Mesendoderm (in vitro differentiated cells): ENCODE results near the gene DNAH3.

Source experiments
- DNase-seq: peaks from one replicate; pipeline ENCODE4 v3.0.0; 2013
- H2AK5ac ChIP-seq: 2 replicates; pipeline ENCODE4 v1.6.1; 2013; ENCODE audit warnings: low read length, inconsistent platforms
- H2BK120ac ChIP-seq: 2 replicates; pipeline ENCODE4 v1.6.1; 2013; ENCODE audit warnings: low read depth, mild to moderate bottlenecking, low read length, moderate library complexity, mixed read lengths
- H2BK15ac ChIP-seq: replicated peaks from 2 replicates; pipeline ENCODE4 v1.6.1; 2013; ENCODE audit warnings: low read depth, mild to moderate bottlenecking, moderate library complexity
- H2BK5ac ChIP-seq: 2 replicates; pipeline ENCODE4 v1.6.1; 2013; ENCODE audit warnings: low read length, inconsistent platforms
- H3K18ac ChIP-seq: 2 replicates; pipeline ENCODE4 v1.6.1; 2013; ENCODE audit warnings: mild to moderate bottlenecking, low read length, mixed read lengths
- H3K23ac ChIP-seq: one replicate; pipeline ENCODE4 v1.6.1; 2013; ENCODE audit warnings: low read length
- H3K27ac ChIP-seq: 2 replicates; pipeline ENCODE4 v1.5.1; 2013; ENCODE audit warnings: low read depth, mild to moderate bottlenecking, inconsistent platforms, low read length, moderate library complexity
- H3K27me3 ChIP-seq: 2 replicates; pipeline ENCODE4 v1.6.1; 2013; ENCODE audit warnings: low read length, control low read depth, mild to moderate bottlenecking, inconsistent platforms; ENCODE audit not compliant: insufficient read depth, poor library complexity
- H3K36me3 ChIP-seq: 2 replicates; pipeline ENCODE4 v1.6.1; 2013; ENCODE audit warnings: low read length, inconsistent platforms; ENCODE audit not compliant: control insufficient read depth, insufficient read depth
- H3K4ac ChIP-seq: one replicate; pipeline ENCODE4 v1.6.1; 2013; ENCODE audit warnings: low read depth, mild to moderate bottlenecking, low read length, moderate library complexity
- H3K4me1 ChIP-seq: 2 replicates; pipeline ENCODE4 v1.6.1; 2013; ENCODE audit warnings: low read depth, low read length, inconsistent platforms; ENCODE audit not compliant: control insufficient read depth
- H3K4me2 ChIP-seq: 2 replicates; pipeline ENCODE4 v1.6.1; 2013; ENCODE audit warnings: low read length
- H3K4me3 ChIP-seq: 2 replicates; pipeline ENCODE4 v1.5.1; 2013; ENCODE audit warnings: mild to moderate bottlenecking, low read length
- H3K56ac ChIP-seq: one replicate; pipeline ENCODE4 v1.6.1; 2013; ENCODE audit warnings: low read length
- H3K79me1 ChIP-seq: 2 replicates; pipeline ENCODE4 v1.6.1; 2013; ENCODE audit warnings: low read length, inconsistent platforms
- H3K79me2 ChIP-seq: 2 replicates; pipeline ENCODE4 v1.6.1; 2013; ENCODE audit warnings: mild to moderate bottlenecking, low read length; ENCODE audit not compliant: control insufficient read depth, insufficient read depth
- H3K9ac ChIP-seq: 2 replicates; pipeline ENCODE4 v1.6.1; 2013; ENCODE audit warnings: low read length, inconsistent platforms
- H4K5ac ChIP-seq: one replicate; pipeline ENCODE4 v1.6.1; 2013; ENCODE audit warnings: low read length
- H4K8ac ChIP-seq: one replicate; pipeline ENCODE4 v1.6.1; 2013; ENCODE audit warnings: low read depth, mild to moderate bottlenecking, control low read depth, low read length, moderate library complexity
- WGBS: extraction: QIAGEN DNeasy Blood & Tissue Kit; methylation state at CpG from one replicate; pipeline ENCODE4 v1.1.7; 2013; ENCODE audit warnings: low lambda C conversion rate, missing lambda C conversion rate; ENCODE audit not compliant: insufficient coverage; ENCODE audit errors: extremely low coverage; 5-methylcytosine and 5-hydroxymethylcytosine counted together

The DNAH3 gene

GRCh38 chr16:20903899-20904506 lies 246.6 kb downstream of the DNAH3 start:
- Histone ChIP-seq H3K9ac (no peak overlapping the region), H3K27me3 (no peaks in the 10 kb centered on the region), H3K4me2 (no peak overlapping the region), H3K27ac (no peak overlapping the region), H2AK5ac (no peak overlapping the region), H2BK120ac (no peak overlapping the region), H2BK15ac (no peak overlapping the region), H3K79me1 (peaks cover 11% of the 10 kb centered on the region), H3K36me3 (no peaks in the 10 kb centered on the region), H3K4me1 (peaks cover 2% of the 10 kb centered on the region), H3K79me2 (peaks cover 11% of the 10 kb centered on the region), H2BK5ac (no peak overlapping the region), H3K18ac (no peak overlapping the region), H4K8ac (no peak overlapping the region), H3K4ac (no peak overlapping the region), H3K56ac (no peak overlapping the region), H3K4me3 (no peak overlapping the region), H3K23ac (no peak overlapping the region), H4K5ac (no peak overlapping the region)
- no peak for DNase-seq
- WGBS: no CpG with 5 or more reads among the region's 5 CpGs

- Histone ChIP-seq H2AK5ac (no peak overlapping the region), H3K4me3 (no peak overlapping the region), H2BK15ac (no peak overlapping the region), H3K27me3 (no peaks in the 10 kb centered on the region), H2BK120ac (no peak overlapping the region), H3K4ac (no peak overlapping the region), H3K79me1 (peaks cover 11% of the 10 kb centered on the region), H2BK5ac (no peak overlapping the region), H3K18ac (no peak overlapping the region), H3K9ac (no peak overlapping the region), H3K23ac (no peak overlapping the region), H3K56ac (no peak overlapping the region), H4K8ac (no peak overlapping the region), H3K4me2 (no peak overlapping the region), H3K27ac (no peak overlapping the region), H3K79me2 (peaks cover 17% of the 10 kb centered on the region), H3K4me1 (peaks cover 2% of the 10 kb centered on the region), H3K36me3 (no peaks in the 10 kb centered on the region), H4K5ac (no peak overlapping the region)
- WGBS: no CpG with 5 or more reads among the region's 5 CpGs
- no peak for DNase-seq
These were observed 247.3 kb downstream of the DNAH3 start for GRCh38 chr16:20903116-20903898.

GRCh38 chr16:20902426-20902825 lies 248.2 kb downstream of the DNAH3 start:
- Histone ChIP-seq H2BK15ac (no peak overlapping the region), H2BK5ac (no peak overlapping the region), H3K27me3 (no peaks in the 10 kb centered on the region), H3K4ac (no peak overlapping the region), H3K27ac (no peak overlapping the region), H3K9ac (no peak overlapping the region), H3K4me3 (no peak overlapping the region), H3K79me2 (peaks cover 25% of the 10 kb centered on the region), H4K5ac (no peak overlapping the region), H3K4me2 (no peak overlapping the region), H3K4me1 (peaks cover 2% of the 10 kb centered on the region), H3K18ac (no peak overlapping the region), H3K23ac (no peak overlapping the region), H3K36me3 (no peaks in the 10 kb centered on the region), H4K8ac (no peak overlapping the region), H2BK120ac (no peak overlapping the region), H3K79me1 (peaks cover 16% of the 10 kb centered on the region), H3K56ac (peak overlapping the region; percentile 17), H2AK5ac (no peak overlapping the region)
- no CpG with 5 or more reads among the region's 6 CpGs for WGBS
- no peak for DNase-seq

GRCh38 chr16:20901436-20902112 lies 249.1 kb downstream of the DNAH3 start:
- no peak overlapping the region for H2BK120ac ChIP-seq
- H3K79me2 ChIP-seq: peaks cover 29% of the 10 kb centered on the region
- no peak overlapping the region for H4K8ac ChIP-seq
- no peak overlapping the region for H2BK5ac ChIP-seq
- H3K4me1 ChIP-seq: peaks cover 2% of the 10 kb centered on the region
- no peaks in the 10 kb centered on the region for H3K27me3 ChIP-seq
- no CpG with 5 or more reads among the region's 27 CpGs for WGBS
- H3K9ac ChIP-seq: peak overlapping the region; percentile 86
- peak overlapping the region; percentile 69 for H3K18ac ChIP-seq
- H3K4ac ChIP-seq: no peak overlapping the region
- H3K56ac ChIP-seq: peak overlapping the region; percentile 91
- peaks cover 20% of the 10 kb centered on the region for H3K79me1 ChIP-seq
- H2BK15ac ChIP-seq: no peak overlapping the region
- H2AK5ac ChIP-seq: no peak overlapping the region
- peak overlapping the region; percentile 53 for H3K4me2 ChIP-seq
- H3K27ac ChIP-seq: peak overlapping the region; percentile 88
- H3K4me3 ChIP-seq: peak overlapping the region; percentile 59
- peak; percentile 80 for DNase-seq
- H3K36me3 ChIP-seq: no peaks in the 10 kb centered on the region
- H4K5ac ChIP-seq: no peak overlapping the region
- H3K23ac ChIP-seq: no peak overlapping the region

- no peak overlapping the region for H4K5ac ChIP-seq
- peak overlapping the region; percentile 15 for H2BK5ac ChIP-seq
- no peaks in the 10 kb centered on the region for H3K36me3 ChIP-seq
- H2BK120ac ChIP-seq: no peak overlapping the region
- H3K4ac ChIP-seq: peak overlapping the region; percentile 75
- WGBS: no CpG with 5 or more reads among the region's 20 CpGs
- peak; percentile 55 for DNase-seq
- H3K18ac ChIP-seq: peak overlapping the region; percentile 69
- H2BK15ac ChIP-seq: no peak overlapping the region
- H3K56ac ChIP-seq: peak overlapping the region; percentile 91
- H3K79me1 ChIP-seq: peaks cover 21% of the 10 kb centered on the region
- peak overlapping the region; percentile 59 for H3K4me3 ChIP-seq
- H2AK5ac ChIP-seq: no peak overlapping the region
- peak overlapping the region; percentile 86 for H3K9ac ChIP-seq
- H3K23ac ChIP-seq: peak overlapping the region; percentile 16
- peak overlapping the region; percentile 88 for H3K27ac ChIP-seq
- H3K4me1 ChIP-seq: peaks cover 2% of the 10 kb centered on the region
- peak overlapping the region; percentile 53 for H3K4me2 ChIP-seq
- H3K27me3 ChIP-seq: no peaks in the 10 kb centered on the region
- H4K8ac ChIP-seq: peak overlapping the region; percentile 82
- H3K79me2 ChIP-seq: peaks cover 32% of the 10 kb centered on the region
These were observed 249.6 kb downstream of the DNAH3 start for GRCh38 chr16:20901068-20901435.
